ENCODE measurements around the gene BPI.

DNA sequence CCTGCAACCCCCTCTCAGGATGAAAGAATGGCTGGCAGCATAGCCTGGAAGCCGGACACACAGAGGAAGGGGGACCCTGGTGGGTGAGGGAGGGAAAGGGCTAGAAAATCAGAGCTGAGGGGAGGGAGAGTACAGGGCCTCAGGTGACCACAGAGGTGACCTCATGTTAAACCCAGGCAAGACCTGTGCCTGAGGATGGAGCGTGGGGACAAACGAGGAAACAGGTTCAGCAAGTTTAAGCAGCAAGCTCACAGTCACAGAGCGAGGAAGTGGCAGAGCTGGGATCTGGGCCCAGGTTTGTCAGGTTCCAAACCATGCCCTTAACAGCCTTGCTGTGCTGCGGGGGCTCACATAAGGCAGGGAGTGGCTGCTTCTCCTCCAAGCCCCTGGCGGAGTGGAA lies 4.0 kb upstream of the BPI start:
- TF ChIP-seq, protein P1, sequence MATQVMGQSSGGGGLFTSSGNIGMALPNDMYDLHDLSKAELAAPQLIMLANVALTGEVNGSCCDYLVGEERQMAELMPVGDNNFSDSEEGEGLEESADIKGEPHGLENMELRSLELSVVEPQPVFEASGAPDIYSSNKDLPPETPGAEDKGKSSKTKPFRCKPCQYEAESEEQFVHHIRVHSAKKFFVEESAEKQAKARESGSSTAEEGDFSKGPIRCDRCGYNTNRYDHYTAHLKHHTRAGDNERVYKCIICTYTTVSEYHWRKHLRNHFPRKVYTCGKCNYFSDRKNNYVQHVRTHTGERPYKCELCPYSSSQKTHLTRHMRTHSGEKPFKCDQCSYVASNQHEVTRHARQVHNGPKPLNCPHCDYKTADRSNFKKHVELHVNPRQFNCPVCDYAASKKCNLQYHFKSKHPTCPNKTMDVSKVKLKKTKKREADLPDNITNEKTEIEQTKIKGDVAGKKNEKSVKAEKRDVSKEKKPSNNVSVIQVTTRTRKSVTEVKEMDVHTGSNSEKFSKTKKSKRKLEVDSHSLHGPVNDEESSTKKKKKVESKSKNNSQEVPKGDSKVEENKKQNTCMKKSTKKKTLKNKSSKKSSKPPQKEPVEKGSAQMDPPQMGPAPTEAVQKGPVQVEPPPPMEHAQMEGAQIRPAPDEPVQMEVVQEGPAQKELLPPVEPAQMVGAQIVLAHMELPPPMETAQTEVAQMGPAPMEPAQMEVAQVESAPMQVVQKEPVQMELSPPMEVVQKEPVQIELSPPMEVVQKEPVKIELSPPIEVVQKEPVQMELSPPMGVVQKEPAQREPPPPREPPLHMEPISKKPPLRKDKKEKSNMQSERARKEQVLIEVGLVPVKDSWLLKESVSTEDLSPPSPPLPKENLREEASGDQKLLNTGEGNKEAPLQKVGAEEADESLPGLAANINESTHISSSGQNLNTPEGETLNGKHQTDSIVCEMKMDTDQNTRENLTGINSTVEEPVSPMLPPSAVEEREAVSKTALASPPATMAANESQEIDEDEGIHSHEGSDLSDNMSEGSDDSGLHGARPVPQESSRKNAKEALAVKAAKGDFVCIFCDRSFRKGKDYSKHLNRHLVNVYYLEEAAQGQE (IDR thresholded peaks at IDR 0.05; ENCODE audit: insufficient read depth in 1 of 2, low read depth in 2 of 2, low read length in 1 of 2), result no peak
- TF ChIP-seq, protein P2, sequence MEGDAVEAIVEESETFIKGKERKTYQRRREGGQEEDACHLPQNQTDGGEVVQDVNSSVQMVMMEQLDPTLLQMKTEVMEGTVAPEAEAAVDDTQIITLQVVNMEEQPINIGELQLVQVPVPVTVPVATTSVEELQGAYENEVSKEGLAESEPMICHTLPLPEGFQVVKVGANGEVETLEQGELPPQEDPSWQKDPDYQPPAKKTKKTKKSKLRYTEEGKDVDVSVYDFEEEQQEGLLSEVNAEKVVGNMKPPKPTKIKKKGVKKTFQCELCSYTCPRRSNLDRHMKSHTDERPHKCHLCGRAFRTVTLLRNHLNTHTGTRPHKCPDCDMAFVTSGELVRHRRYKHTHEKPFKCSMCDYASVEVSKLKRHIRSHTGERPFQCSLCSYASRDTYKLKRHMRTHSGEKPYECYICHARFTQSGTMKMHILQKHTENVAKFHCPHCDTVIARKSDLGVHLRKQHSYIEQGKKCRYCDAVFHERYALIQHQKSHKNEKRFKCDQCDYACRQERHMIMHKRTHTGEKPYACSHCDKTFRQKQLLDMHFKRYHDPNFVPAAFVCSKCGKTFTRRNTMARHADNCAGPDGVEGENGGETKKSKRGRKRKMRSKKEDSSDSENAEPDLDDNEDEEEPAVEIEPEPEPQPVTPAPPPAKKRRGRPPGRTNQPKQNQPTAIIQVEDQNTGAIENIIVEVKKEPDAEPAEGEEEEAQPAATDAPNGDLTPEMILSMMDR (IDR thresholded peaks at IDR 0.05), result no peak
- no peak for TF ChIP-seq SIN3A (IDR thresholded peaks at IDR 0.05; ENCODE audit: borderline replicate concordance, insufficient read depth, low read depth, low read length)
- TF ChIP-seq POLR2AphosphoS5 (IDR thresholded peaks at IDR 0.05; ENCODE audit: low read depth, low read length), result no peak

Data from Panc1 (cell line).